ENCODE results near the gene E4F1. TPM values are rescaled to one million over a fixed set of nuclear protein-coding genes. Genes with fewer than 3 reads are reported as not detected.
A peak's percentile ranks its signal among the peaks of the same experiment; 100 is the strongest.

E4F1 gene
- total and polyA plus RNA-seq, 9 of the 15 experiments (the other 6 are each of a cell fraction or from before 2014, with no cell fraction given), result 0.48 to 94.9 (median 20.4) TPM

GRCh38 chr16:2223221-2223941 is at the start of gene E4F1 (continued):
- TF ChIP-seq ZNF609 (CRISPR knock-in tag; IDR thresholded peaks at IDR 0.05; ENCODE audit: borderline replicate concordance) (peak; percentile 79; the same call in 1 of the 2 replicates), HBP1 (CRISPR knock-in tag; IDR thresholded peaks at IDR 0.05) (no peak), POLR3G (IDR thresholded peaks at IDR 0.05; ENCODE audit: extremely low read depth, insufficient read length, insufficient replicate concordance) (no peak), NCOA4 (IDR thresholded peaks at IDR 0.05; ENCODE audit: partially characterized antibody) (no peak), SIRT6 (IDR thresholded peaks at IDR 0.05; ENCODE audit: low read depth, low read length) (no peak), DLX4 (CRISPR knock-in tag; IDR thresholded peaks at IDR 0.05) (no peak), ZNF696 (CRISPR knock-in tag; conservative IDR thresholded peaks at IDR 0.05) (no peak), CREB1 (IDR thresholded peaks at IDR 0.05) (peak; percentile 96), CREB1 (CRISPR knock-in tag; IDR thresholded peaks at IDR 0.05) (peak; percentile 98)
- TF ChIP-seq, protein P1, sequence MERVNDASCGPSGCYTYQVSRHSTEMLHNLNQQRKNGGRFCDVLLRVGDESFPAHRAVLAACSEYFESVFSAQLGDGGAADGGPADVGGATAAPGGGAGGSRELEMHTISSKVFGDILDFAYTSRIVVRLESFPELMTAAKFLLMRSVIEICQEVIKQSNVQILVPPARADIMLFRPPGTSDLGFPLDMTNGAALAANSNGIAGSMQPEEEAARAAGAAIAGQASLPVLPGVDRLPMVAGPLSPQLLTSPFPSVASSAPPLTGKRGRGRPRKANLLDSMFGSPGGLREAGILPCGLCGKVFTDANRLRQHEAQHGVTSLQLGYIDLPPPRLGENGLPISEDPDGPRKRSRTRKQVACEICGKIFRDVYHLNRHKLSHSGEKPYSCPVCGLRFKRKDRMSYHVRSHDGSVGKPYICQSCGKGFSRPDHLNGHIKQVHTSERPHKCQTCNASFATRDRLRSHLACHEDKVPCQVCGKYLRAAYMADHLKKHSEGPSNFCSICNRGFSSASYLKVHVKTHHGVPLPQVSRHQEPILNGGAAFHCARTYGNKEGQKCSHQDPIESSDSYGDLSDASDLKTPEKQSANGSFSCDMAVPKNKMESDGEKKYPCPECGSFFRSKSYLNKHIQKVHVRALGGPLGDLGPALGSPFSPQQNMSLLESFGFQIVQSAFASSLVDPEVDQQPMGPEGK (CRISPR knock-in tag; IDR thresholded peaks at IDR 0.05; ENCODE audit: borderline replicate concordance), result no peak
- TF ChIP-seq, protein P2, sequence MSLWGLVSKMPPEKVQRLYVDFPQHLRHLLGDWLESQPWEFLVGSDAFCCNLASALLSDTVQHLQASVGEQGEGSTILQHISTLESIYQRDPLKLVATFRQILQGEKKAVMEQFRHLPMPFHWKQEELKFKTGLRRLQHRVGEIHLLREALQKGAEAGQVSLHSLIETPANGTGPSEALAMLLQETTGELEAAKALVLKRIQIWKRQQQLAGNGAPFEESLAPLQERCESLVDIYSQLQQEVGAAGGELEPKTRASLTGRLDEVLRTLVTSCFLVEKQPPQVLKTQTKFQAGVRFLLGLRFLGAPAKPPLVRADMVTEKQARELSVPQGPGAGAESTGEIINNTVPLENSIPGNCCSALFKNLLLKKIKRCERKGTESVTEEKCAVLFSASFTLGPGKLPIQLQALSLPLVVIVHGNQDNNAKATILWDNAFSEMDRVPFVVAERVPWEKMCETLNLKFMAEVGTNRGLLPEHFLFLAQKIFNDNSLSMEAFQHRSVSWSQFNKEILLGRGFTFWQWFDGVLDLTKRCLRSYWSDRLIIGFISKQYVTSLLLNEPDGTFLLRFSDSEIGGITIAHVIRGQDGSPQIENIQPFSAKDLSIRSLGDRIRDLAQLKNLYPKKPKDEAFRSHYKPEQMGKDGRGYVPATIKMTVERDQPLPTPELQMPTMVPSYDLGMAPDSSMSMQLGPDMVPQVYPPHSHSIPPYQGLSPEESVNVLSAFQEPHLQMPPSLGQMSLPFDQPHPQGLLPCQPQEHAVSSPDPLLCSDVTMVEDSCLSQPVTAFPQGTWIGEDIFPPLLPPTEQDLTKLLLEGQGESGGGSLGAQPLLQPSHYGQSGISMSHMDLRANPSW (CRISPR knock-in tag; IDR thresholded peaks at IDR 0.05), result no peak

All from K562 (cell line).